UCSD-AML1 (cell line): ENCODE measurements around the gene GAD1.
A peak's percentile ranks its signal among the peaks of the same experiment; 100 is the strongest.

Experiments
- DNase-seq: peaks from one replicate; lab custom pipeline; 2025; ENCODE audit not compliant: unreplicated experiment; lab: John Stamatoyannopoulos, UW

GAD1 gene

GRCh38 chr2:170840717-170841210, 24.1 kb downstream of the GAD1 start:
- DNase-seq = no peak

- no peak for DNase-seq
Measured at GRCh38 chr2:170842785-170843184, 26.1 kb downstream of the GAD1 start.

GRCh38 chr2:170843656-170844055, 27.0 kb downstream of the GAD1 start:
- DNase-seq = peak; percentile 18

- DNase-seq = no peak
Measured at GRCh38 chr2:170845343-170845742, 28.7 kb downstream of the GAD1 start.

- no peak for DNase-seq
Measured at GRCh38 chr2:170846314-170846713, 29.6 kb downstream of the GAD1 start.

GRCh38 chr2:170847716-170848115, 31.0 kb downstream of the GAD1 start:
- DNase-seq = no peak

GRCh38 chr2:170848587-170848986, 31.9 kb downstream of the GAD1 start:
- DNase-seq = no peak

GRCh38 chr2:170850251-170850650, 33.6 kb downstream of the GAD1 start:
- no peak for DNase-seq

- no peak for DNase-seq
Measured at GRCh38 chr2:170851635-170852034, 34.9 kb downstream of the GAD1 start.

- no peak for DNase-seq
Measured at GRCh38 chr2:170856066-170856465, 39.4 kb downstream of the GAD1 start.

GRCh38 chr2:170862286-170862902, 45.7 kb downstream of the GAD1 start:
- no peak for DNase-seq

- no peak for DNase-seq
Measured at GRCh38 chr2:170863087-170863486, 46.4 kb downstream of the GAD1 start.

GRCh38 chr2:170869036-170869435, 52.3 kb downstream of the GAD1 start:
- DNase-seq = no peak

GRCh38 chr2:170869461-170869860, 52.8 kb downstream of the GAD1 start:
- DNase-seq = no peak

GRCh38 chr2:170873035-170873692, 56.5 kb downstream of the GAD1 start:
- peak; percentile 71 for DNase-seq

GRCh38 chr2:170878066-170878465, 61.4 kb downstream of the GAD1 start:
- no peak for DNase-seq

- no peak for DNase-seq
Measured at GRCh38 chr2:170878505-170878904, 61.8 kb downstream of the GAD1 start.

GRCh38 chr2:170881840-170882239, 65.2 kb downstream of the GAD1 start:
- no peak for DNase-seq

GRCh38 chr2:170882758-170883157, 66.1 kb downstream of the GAD1 start:
- DNase-seq = no peak

- DNase-seq = no peak
Measured at GRCh38 chr2:170883683-170884082, 67.0 kb downstream of the GAD1 start.

- DNase-seq = no peak
Measured at GRCh38 chr2:170885130-170885791, 68.6 kb downstream of the GAD1 start.

GRCh38 chr2:170886386-170886785, 69.7 kb downstream of the GAD1 start:
- DNase-seq = no peak
